Measurements from ENCODE around the gene ELAVL4. TPM values are rescaled to one million over a fixed set of nuclear protein-coding genes. Genes with fewer than 3 reads are reported as not detected.

Gene ELAVL4
- total RNA-seq, 6 donors from 2014 or later, result 0.10 to 0.20 TPM; not detected in 4

DNA sequence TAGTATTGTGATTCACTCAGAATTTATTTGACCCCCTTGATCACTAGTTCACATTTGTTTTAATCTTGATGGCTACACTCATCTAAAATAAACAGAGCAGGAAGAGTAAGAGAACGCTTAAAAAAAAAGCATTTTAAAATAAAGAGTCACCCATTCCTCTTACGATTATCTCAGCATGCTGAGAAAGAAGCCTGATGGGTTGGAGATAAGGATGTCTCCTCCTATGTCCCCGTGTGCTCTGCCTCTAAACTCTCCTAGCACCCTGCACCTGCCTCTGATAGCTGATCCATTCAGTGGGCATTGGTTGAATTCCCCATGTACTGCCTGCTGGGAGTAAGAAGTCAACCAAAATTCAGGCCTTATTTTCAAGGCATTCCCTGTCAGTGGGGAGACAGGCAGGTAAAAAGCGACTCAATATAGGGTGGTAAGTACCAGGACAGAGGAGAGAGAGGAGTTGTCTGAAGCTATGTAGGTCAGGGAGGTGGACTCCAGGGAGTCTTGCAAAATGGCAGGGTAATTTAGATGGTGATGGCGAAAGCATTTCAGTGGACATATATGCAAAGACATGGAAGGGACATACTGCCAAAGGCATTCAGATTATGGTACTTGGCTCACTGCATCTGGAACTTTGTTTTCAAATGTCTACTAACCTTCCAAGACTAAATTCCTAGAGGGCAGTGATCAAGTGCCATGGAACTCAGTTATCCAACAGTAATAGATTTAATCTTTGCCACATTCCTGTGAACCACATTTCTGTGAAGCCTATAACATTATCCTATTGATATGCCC is 18.4 kb downstream of the ELAVL4 start:
- ATAC-seq (ENCODE audit: low FRiP score in 2 of 2) (no peak), DNase-seq (no peak)
- H3K36me3 ChIP-seq, result no peaks in the 10 kb centered on the region
- H3K27ac ChIP-seq, result no peak overlapping the region
- no peaks in the 10 kb centered on the region for H3K27me3 ChIP-seq
- H3K4me1 ChIP-seq, result no peaks in the 10 kb centered on the region
- H3K9me3 ChIP-seq, result no peaks in the 10 kb centered on the region
- no peak overlapping the region for H3K4me3 ChIP-seq
- TF ChIP-seq, protein P1, sequence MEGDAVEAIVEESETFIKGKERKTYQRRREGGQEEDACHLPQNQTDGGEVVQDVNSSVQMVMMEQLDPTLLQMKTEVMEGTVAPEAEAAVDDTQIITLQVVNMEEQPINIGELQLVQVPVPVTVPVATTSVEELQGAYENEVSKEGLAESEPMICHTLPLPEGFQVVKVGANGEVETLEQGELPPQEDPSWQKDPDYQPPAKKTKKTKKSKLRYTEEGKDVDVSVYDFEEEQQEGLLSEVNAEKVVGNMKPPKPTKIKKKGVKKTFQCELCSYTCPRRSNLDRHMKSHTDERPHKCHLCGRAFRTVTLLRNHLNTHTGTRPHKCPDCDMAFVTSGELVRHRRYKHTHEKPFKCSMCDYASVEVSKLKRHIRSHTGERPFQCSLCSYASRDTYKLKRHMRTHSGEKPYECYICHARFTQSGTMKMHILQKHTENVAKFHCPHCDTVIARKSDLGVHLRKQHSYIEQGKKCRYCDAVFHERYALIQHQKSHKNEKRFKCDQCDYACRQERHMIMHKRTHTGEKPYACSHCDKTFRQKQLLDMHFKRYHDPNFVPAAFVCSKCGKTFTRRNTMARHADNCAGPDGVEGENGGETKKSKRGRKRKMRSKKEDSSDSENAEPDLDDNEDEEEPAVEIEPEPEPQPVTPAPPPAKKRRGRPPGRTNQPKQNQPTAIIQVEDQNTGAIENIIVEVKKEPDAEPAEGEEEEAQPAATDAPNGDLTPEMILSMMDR (IDR thresholded peaks at IDR 0.05), result no peak
- 56 to 58% methylated on average over 5 of the region's 5 CpGs for WGBS, 2 donors

DNA sequence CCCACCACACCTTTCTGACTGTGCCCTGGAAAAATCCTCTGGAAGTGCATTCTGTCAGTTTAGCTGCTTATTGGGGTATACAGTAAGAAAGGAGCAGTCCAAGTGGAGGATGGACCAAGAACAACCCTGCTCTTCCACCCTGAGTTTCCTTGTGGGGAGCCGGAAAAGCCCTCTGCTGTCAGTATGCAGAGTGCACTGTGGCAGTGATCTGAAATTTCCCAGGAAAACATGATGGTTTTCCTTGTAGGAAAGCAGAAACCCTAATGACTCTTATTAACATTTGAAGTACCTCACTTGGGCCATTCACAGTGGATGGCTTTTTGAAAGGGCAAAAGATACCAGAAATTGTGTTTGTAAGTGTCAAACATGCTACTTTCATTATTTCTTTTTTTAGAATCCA is 20.5 kb downstream of the ELAVL4 start:
- ATAC-seq (ENCODE audit: low FRiP score in 2 of 2) (no peak), DNase-seq (no peak)
- Histone ChIP-seq H3K36me3 (no peaks in the 10 kb centered on the region), H3K27ac (no peak overlapping the region), H3K27me3 (no peaks in the 10 kb centered on the region), H3K4me3 (no peak overlapping the region), H3K9me3 (no peaks in the 10 kb centered on the region), H3K4me1 (no peaks in the 10 kb centered on the region)
- TF ChIP-seq, protein P1 (IDR thresholded peaks at IDR 0.05), result no peak
- TF ChIP-seq POLR2A (IDR thresholded peaks at IDR 0.05), result no peak
- no peak for TF ChIP-seq EP300 (IDR thresholded peaks at IDR 0.05)
- no peak for TF ChIP-seq POLR2AphosphoS5 (IDR thresholded peaks at IDR 0.05)
- WGBS, 2 donors, result 50 to 65% methylated on average over 1 of the region's 1 CpG

- no peaks in the 10 kb centered on the region for H3K27me3 ChIP-seq
- no peaks in the 10 kb centered on the region for H3K36me3 ChIP-seq
- no peak overlapping the region for H3K4me3 ChIP-seq
- H3K9me3 ChIP-seq, result no peaks in the 10 kb centered on the region
- 58 to 84% methylated on average over 3 of the region's 3 CpGs for WGBS, 2 donors
- H3K27ac ChIP-seq, result no peak overlapping the region
- ATAC-seq (ENCODE audit: low FRiP score in 2 of 2), result no peak
- no peaks in the 10 kb centered on the region for H3K4me1 ChIP-seq
- TF ChIP-seq POLR2AphosphoS5 (IDR thresholded peaks at IDR 0.05), result no peak
- TF ChIP-seq EP300 (IDR thresholded peaks at IDR 0.05), result no peak
- no peak for TF ChIP-seq POLR2A (IDR thresholded peaks at IDR 0.05)
- TF ChIP-seq, protein P1 (IDR thresholded peaks at IDR 0.05), result no peak
- DNase-seq, result no peak
Measured at GRCh38 chr1:50132347-50132894, 23.7 kb downstream of the ELAVL4 start.

DNA sequence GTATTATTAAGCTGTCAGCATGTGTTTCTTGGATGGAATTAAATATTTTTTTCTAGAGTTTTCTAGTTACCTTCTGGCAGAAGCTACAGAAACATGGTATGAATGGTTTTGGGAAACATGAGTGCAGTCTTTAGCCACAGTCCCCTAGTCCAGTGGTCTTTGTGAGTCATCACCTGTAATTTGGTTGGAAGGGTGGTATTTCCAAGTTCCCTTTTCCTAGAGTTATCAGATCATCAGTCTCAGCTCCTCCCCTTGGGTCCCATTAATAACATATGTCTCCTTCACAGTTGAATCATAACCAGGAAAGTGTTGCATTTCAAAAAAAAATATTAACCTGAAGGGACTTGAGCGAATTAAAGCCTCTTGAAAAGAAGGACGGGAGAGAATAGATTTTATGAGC is 27.0 kb downstream of the ELAVL4 start:
- TF ChIP-seq POLR2AphosphoS5 (IDR thresholded peaks at IDR 0.05), result no peak
- TF ChIP-seq, protein P1 (IDR thresholded peaks at IDR 0.05), result no peak
- TF ChIP-seq POLR2A (IDR thresholded peaks at IDR 0.05), result no peak
- no peak for TF ChIP-seq EP300 (IDR thresholded peaks at IDR 0.05)
- Histone ChIP-seq H3K36me3 (no peaks in the 10 kb centered on the region), H3K27ac (no peak overlapping the region), H3K27me3 (no peaks in the 10 kb centered on the region), H3K9me3 (no peaks in the 10 kb centered on the region), H3K4me1 (no peaks in the 10 kb centered on the region), H3K4me3 (no peak overlapping the region)
- no peak for DNase-seq
- 74 to 80% methylated on average over 2 of the region's 2 CpGs for WGBS, 2 donors
- no peak for ATAC-seq (ENCODE audit: low FRiP score in 2 of 2)

All from upper lobe of left lung (tissue), 6 donors.